Mucosa of rectum (tissue), 2 donors: ENCODE data around the gene POLE.

Experiments
- H3K27ac ChIP-seq, 2 donors: one replicate each; pipeline ENCODE4 v1.7.0; 2013; ENCODE audit warnings: inconsistent platforms in 2 of 2, low read depth in 2 of 2, low read length in 2 of 2
- H3K27me3 ChIP-seq, 2 donors: one replicate each; pipeline ENCODE4 v1.7.0; 2013; ENCODE audit warnings: low read length in 2 of 2; ENCODE audit not compliant: control insufficient read depth in 2 of 2, insufficient read depth in 2 of 2
- H3K36me3 ChIP-seq, 2 donors: one replicate each; pipeline ENCODE4 v1.7.0; 2013; ENCODE audit warnings: low read length in 2 of 2; ENCODE audit not compliant: control insufficient read depth in 2 of 2, insufficient read depth in 2 of 2
- H3K4me1 ChIP-seq, 2 donors: one replicate each; pipeline ENCODE4 v1.7.0; 2013; ENCODE audit warnings: low read length in 2 of 2, mild to moderate bottlenecking in 1 of 2; ENCODE audit not compliant: control insufficient read depth in 2 of 2, insufficient read depth in 2 of 2
- H3K4me3 ChIP-seq, 2 donors: one replicate each; pipeline ENCODE4 v1.7.0; 2013; ENCODE audit warnings: low read length in 2 of 2
- H3K9ac ChIP-seq, 2 donors: one replicate each; pipeline ENCODE4 v1.7.0; 2013; ENCODE audit warnings: low read length in 2 of 2, low read depth in 1 of 2, mild to moderate bottlenecking in 1 of 2
- H3K9me3 ChIP-seq, 2 donors: one replicate each; pipeline ENCODE4 v1.7.0; 2013; ENCODE audit warnings: low read length in 2 of 2; ENCODE audit not compliant: control insufficient read depth in 2 of 2
- donor health status: healthy.
- donor health status: Normal muscosa, but diverticular disease.

POLE gene

GRCh38 chr12:132582582-132583410 lies 104.3 kb downstream of the POLE start:
- no peak overlapping the region for H3K9ac ChIP-seq
- H3K9me3 ChIP-seq = no peaks in the 10 kb centered on the region
- peaks cover 7 to 11% of the 10 kb centered on the region in 2 donors for H3K36me3 ChIP-seq
- no peaks in the 10 kb centered on the region for H3K27me3 ChIP-seq
- H3K4me3 ChIP-seq = peak overlapping the region in 1 of 2 donors; percentile 7
- H3K27ac ChIP-seq = peak overlapping the region in 1 of 2 donors; percentile 23
- no peaks in the 10 kb centered on the region for H3K4me1 ChIP-seq

GRCh38 chr12:132582058-132582420 lies 105.1 kb downstream of the POLE start:
- H3K4me1 ChIP-seq = no peaks in the 10 kb centered on the region
- H3K9ac ChIP-seq = no peak overlapping the region
- no peak overlapping the region for H3K27ac ChIP-seq
- H3K9me3 ChIP-seq = no peaks in the 10 kb centered on the region
- H3K4me3 ChIP-seq = no peak overlapping the region
- H3K36me3 ChIP-seq = peaks cover 10 to 14% of the 10 kb centered on the region in 2 donors
- H3K27me3 ChIP-seq = no peaks in the 10 kb centered on the region

DNA sequence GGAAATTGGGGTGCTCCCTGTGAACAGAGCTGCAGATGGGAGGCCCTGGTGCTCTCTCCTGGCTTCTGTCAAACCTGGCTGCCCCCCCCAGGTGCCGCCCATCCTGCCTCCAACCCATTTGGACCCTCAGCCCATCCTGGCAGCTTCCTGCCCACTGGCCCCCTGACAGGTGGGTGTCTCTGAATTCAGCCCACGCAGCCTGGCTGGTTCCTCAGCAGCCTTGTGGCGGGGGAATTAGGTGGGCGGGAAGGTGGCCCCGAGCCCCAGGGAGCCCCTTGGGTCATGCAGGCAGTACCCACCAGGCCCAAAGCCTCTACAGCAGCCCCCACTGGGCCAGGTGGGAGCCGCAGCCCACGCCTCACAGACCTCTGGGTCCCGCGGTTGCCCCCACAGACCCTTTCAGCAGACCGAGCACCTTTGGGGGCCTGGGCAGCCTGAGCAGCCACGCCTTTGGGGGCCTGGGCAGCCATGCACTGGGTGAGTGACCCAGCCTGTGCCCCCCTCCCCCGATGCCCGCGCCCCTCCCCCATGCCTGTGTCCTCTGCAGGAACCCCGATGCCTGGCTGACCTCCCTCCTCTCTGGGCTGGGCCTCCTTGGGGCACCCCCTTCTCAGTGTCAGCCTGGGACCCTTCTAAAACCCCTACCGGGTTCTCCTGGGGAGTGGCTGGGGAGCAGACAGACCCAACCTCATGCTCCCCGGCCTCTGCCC lies 105.6 kb downstream of the POLE start:
- H3K27ac ChIP-seq = no peak overlapping the region
- H3K4me3 ChIP-seq = no peak overlapping the region
- H3K36me3 ChIP-seq = peaks cover 10 to 16% of the 10 kb centered on the region in 2 donors

GRCh38 chr12:132580701-132581292 lies 106.3 kb downstream of the POLE start:
- H3K9me3 ChIP-seq = no peaks in the 10 kb centered on the region
- H3K27ac ChIP-seq = no peak overlapping the region
- peaks cover 10 to 18% of the 10 kb centered on the region in 2 donors for H3K36me3 ChIP-seq
- no peak overlapping the region for H3K9ac ChIP-seq
- no peaks in the 10 kb centered on the region for H3K27me3 ChIP-seq
- H3K4me1 ChIP-seq = no peaks in the 10 kb centered on the region
- H3K4me3 ChIP-seq = no peak overlapping the region

More for the DNA sequence above, 105.6 kb downstream of the POLE start:
- H3K9ac ChIP-seq = no peak overlapping the region
- no peaks in the 10 kb centered on the region for H3K27me3 ChIP-seq
- H3K4me1 ChIP-seq = no peaks in the 10 kb centered on the region
- H3K9me3 ChIP-seq = no peaks in the 10 kb centered on the region

DNA sequence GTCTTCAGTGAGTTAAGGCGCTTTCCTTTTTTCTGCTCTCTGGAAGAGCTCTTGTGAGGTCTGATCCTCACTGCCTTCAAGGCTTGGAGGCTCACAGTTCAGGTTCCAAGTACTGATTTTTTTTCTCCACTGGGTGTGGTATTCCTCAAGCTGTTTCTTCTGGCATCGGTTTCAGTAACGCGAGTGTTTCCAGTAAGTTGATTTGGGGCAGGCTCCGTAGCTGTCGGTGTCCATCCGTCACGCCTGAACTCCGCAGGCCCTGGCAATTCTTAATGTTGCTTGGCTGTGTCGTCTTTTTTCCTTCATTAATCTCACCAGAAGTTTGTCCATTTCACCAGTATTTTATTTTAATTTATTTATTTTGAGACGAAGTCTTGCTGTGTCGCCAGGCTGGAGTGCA lies 107.4 kb downstream of the POLE start:
- peaks cover 12 to 22% of the 10 kb centered on the region in 2 donors for H3K36me3 ChIP-seq

GRCh38 chr12:132578826-132579225 lies 108.3 kb downstream of the POLE start:
- Histone ChIP-seq H3K36me3 (peaks cover 17 to 29% of the 10 kb centered on the region in 2 donors), H3K27me3 (no peaks in the 10 kb centered on the region)

More for the DNA sequence above, 107.4 kb downstream of the POLE start:
- H3K27me3 ChIP-seq = no peaks in the 10 kb centered on the region
- H3K4me1 ChIP-seq = no peaks in the 10 kb centered on the region
- no peak overlapping the region for H3K9ac ChIP-seq
- H3K9me3 ChIP-seq = no peaks in the 10 kb centered on the region
- no peak overlapping the region for H3K4me3 ChIP-seq
- no peak overlapping the region for H3K27ac ChIP-seq

DNA sequence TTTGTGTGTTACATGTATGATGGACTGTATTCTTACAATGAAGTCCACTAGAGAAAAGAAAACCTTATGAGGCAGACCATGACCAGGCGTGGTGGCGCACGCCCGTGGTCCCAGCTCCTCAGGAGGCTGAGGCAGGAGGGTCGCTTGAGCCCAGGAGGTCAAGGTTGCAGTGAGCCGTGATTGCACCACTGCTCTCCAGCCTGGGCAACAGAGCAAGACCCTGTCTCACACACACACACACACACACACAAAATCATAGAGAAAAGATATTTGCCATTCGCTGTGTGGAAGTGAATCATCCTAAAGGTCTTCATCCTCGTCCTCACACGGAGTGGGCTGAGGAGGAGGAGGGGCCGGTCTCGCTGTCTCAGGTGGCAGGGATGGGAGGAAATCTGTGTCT lies 109.0 kb downstream of the POLE start:
- H3K9me3 ChIP-seq = no peaks in the 10 kb centered on the region
- peaks cover 17 to 29% of the 10 kb centered on the region in 2 donors for H3K36me3 ChIP-seq
- no peaks in the 10 kb centered on the region for H3K4me1 ChIP-seq
- H3K4me3 ChIP-seq = no peak overlapping the region
- no peak overlapping the region for H3K27ac ChIP-seq
- H3K27me3 ChIP-seq = no peaks in the 10 kb centered on the region
- no peak overlapping the region for H3K9ac ChIP-seq

More at GRCh38 chr12:132578826-132579225, 108.3 kb downstream of the POLE start:
- H3K9ac ChIP-seq = no peak overlapping the region
- H3K27ac ChIP-seq = no peak overlapping the region
- H3K9me3 ChIP-seq = no peaks in the 10 kb centered on the region
- H3K4me1 ChIP-seq = no peaks in the 10 kb centered on the region
- no peak overlapping the region for H3K4me3 ChIP-seq

GRCh38 chr12:132577191-132577920 lies 109.8 kb downstream of the POLE start:
- no peak overlapping the region for H3K27ac ChIP-seq
- H3K27me3 ChIP-seq = no peaks in the 10 kb centered on the region
- peaks cover 22 to 29% of the 10 kb centered on the region in 2 donors for H3K36me3 ChIP-seq
- no peaks in the 10 kb centered on the region for H3K4me1 ChIP-seq
- H3K9me3 ChIP-seq = no peaks in the 10 kb centered on the region
- no peak overlapping the region for H3K9ac ChIP-seq
- no peak overlapping the region for H3K4me3 ChIP-seq

- Histone ChIP-seq H3K36me3 (peaks cover 22 to 29% of the 10 kb centered on the region in 2 donors), H3K9me3 (no peaks in the 10 kb centered on the region), H3K4me3 (no peak overlapping the region), H3K27me3 (no peaks in the 10 kb centered on the region), H3K4me1 (no peaks in the 10 kb centered on the region), H3K27ac (no peak overlapping the region), H3K9ac (no peak overlapping the region)
Measured at GRCh38 chr12:132576701-132577100, 110.4 kb downstream of the POLE start.
